Tibial nerve (tissue), 3 donors: ENCODE results near the gene STON2.

Experiments used
- POLR2A ChIP-seq, 2 donors: fragments of 450-650 bp; IDR thresholded peaks; one replicate each; pipeline ENCODE4 v1.6.1; 2017; ENCODE audit warnings: antibody characterized with exemption in 2 of 2, mild to moderate bottlenecking in 2 of 2, moderate library complexity in 2 of 2
- TF ChIP-seq, protein P1 (sequence below), 5 experiments: fragments of 200-600 bp in 3 of 5; fragments of 450-650 bp in 2 of 5; sonication (generic) in 3 of 5; IDR thresholded peaks; one replicate each; pipeline ENCODE4 v1.5.1; 2016 to 2019; ENCODE audit warnings: antibody characterized with exemption in 5 of 5, mild to moderate bottlenecking in 3 of 5, moderate library complexity in 2 of 5

DNA sequence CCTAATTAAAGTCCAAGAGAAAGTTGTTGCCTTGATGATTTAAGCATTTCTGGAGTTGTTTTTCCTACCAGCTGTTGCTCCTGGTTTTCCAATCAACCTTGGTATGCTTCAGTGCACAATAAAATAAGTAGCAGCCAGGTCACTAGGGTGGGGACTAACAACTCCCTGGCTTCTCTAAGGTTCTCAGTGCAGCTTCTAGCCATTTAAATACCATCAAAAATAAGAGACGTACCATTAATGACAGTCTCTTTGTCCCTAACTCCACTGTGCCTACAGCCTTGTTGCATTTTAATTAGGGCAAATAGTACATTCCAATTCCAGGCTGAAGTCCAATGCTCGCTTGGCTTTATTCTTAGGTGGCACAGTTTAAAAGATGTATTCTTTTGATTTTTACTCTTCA is 11.8 kb downstream of the STON2 start:
- TF ChIP-seq, protein P1, sequence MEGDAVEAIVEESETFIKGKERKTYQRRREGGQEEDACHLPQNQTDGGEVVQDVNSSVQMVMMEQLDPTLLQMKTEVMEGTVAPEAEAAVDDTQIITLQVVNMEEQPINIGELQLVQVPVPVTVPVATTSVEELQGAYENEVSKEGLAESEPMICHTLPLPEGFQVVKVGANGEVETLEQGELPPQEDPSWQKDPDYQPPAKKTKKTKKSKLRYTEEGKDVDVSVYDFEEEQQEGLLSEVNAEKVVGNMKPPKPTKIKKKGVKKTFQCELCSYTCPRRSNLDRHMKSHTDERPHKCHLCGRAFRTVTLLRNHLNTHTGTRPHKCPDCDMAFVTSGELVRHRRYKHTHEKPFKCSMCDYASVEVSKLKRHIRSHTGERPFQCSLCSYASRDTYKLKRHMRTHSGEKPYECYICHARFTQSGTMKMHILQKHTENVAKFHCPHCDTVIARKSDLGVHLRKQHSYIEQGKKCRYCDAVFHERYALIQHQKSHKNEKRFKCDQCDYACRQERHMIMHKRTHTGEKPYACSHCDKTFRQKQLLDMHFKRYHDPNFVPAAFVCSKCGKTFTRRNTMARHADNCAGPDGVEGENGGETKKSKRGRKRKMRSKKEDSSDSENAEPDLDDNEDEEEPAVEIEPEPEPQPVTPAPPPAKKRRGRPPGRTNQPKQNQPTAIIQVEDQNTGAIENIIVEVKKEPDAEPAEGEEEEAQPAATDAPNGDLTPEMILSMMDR (IDR thresholded peaks at IDR 0.05): no peak
- no peak for TF ChIP-seq POLR2A (IDR thresholded peaks at IDR 0.05)
